HFF-Myc (cell line): ENCODE data around the gene RHOA.
"Not testable (repeated sequence)": the region's sequence is repeated elsewhere in the genome, so short reads cannot be mapped to it uniquely, and the experiment has no call there.

Experiments used
- DNase-seq: peaks from one replicate; pipeline ENCODE4 v3.0.0-alpha.2; 2011; ENCODE audit warnings: low read depth; ENCODE audit errors: extremely low read depth
- H3K4me3 ChIP-seq: replicated peaks from 2 replicates; pipeline ENCODE4 v1.5.1; 2011; ENCODE audit warnings: low read depth, mild to moderate bottlenecking, control low read depth, low read length
- CTCF ChIP-seq: IDR thresholded peaks from 2 replicates; pipeline ENCODE4 v1.5.1; 2012; ENCODE audit warnings: mild to moderate bottlenecking, low read depth, low read length, control low read depth; ENCODE audit errors: missing control alignments

RHOA gene

GRCh38 chr3:49341996-49342395 lies 69.8 kb downstream of the RHOA start:
- TF ChIP-seq CTCF, result no peak
- no peak overlapping the region for H3K4me3 ChIP-seq
- DNase-seq, result no peak

DNA sequence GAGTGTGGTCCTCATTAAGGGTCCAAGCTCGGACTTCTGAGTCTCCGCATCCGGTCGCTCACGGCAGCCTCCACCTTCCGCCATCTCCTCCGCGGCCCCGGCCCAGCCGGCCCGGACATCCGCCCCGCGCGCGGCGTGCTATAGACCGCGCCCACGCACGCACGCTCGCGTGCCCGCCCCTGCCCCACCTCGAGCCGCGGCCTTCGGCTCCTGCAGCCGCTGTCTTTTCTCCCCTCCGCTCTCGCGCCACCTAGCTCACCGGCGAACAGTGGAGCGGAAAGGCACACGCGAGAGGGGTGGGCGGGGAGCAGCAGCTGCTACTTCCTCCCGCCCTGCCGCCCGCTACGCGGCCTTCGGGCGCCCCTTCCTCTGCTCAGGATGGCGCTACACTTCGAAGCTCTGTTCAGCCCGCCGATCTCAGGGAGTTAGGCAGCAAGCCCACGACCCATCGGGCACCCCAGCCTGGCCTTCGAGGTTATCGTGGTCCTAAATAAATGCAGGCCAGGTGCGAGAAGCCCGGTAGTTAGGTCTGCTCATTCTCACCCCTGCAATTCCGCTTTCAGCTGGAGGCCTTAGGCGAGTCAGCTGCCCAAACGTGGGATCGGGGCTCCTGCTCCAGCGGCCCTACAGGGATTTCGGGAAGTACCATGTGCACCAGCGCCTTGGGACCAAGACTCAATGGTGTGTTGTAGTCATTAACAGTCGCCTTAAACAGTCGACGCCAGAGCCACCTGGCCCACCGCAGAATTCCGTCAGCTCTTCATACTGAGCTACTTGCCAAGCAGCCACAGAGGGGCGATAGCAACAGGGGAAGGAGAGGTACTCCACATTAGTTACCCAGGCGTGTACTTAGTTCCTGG lies 71.6 kb downstream of the RHOA start, which contains the start of gene USP4:
Gene USP4 (minus strand): TSS at position 113 of the 860 bp plus-strand sequence. CDS start 29 bp downstream, at position 84.
- H3K4me3 ChIP-seq, result peak within 1 kb of the TSS; percentile 76
- peak; percentile 50 for TF ChIP-seq CTCF
- peak; percentile 70 for DNase-seq

DNA sequence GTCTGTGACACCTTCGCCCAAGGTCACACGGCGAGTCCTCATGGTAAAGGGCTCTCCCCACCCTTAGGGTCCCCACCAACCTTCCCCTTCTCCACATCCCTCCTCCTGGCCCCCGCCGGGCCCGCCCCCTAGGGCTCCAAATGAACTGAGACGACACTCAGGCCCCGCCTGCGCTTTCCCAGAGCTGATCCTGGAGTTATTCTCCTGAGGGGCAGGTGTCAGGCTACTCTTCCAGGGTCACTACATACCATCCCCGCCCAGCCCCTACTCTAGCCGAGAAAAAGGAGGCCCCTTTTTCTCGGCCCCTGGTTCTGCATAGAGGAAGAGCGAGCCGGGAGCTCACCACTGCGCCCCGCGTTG lies 72.2 kb downstream of the RHOA start:
- no peak for DNase-seq
- H3K4me3 ChIP-seq, result peak overlapping the region; percentile 76
- TF ChIP-seq CTCF, result no peak

DNA sequence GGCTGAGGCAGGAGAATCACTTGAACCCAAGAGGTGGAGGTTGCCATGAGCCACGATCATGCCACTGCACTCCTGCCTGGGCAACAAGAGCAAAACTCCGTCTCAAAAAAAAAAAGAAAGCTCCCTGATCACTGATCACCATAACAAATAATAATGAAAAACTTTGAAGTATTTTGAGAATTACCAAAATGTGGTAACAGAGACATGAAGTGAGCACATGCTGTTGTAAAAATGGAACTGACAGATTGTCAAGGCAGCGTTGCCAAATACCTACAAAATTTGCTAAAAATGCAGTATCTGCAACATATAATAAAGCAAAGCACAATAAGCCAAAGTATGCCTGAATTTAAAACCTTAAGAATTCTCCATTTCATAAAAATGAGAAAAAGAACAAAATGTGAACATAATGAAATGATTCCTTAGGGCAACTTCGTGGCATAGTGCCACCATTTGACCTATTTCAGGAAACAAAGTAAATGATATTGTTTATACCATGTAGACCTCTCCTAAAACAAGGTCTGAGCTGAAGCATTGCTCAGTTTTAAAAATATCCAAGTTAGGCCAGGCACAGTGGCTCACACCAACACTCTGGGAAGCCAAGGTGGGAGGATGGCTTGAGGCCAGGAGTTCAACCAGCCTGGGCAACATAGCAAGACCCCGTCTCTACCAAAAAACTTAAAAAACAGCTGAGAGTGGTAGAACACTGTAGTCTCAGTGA lies 77.7 kb downstream of the RHOA start:
- no peak for TF ChIP-seq CTCF

GRCh38 chr3:49333091-49333490 lies 78.7 kb downstream of the RHOA start:
- TF ChIP-seq CTCF, result no peak
- no peak for DNase-seq
- no peak overlapping the region for H3K4me3 ChIP-seq

More for the DNA sequence above, 77.7 kb downstream of the RHOA start:
- no peak overlapping the region for H3K4me3 ChIP-seq
- DNase-seq, result no peak

DNA sequence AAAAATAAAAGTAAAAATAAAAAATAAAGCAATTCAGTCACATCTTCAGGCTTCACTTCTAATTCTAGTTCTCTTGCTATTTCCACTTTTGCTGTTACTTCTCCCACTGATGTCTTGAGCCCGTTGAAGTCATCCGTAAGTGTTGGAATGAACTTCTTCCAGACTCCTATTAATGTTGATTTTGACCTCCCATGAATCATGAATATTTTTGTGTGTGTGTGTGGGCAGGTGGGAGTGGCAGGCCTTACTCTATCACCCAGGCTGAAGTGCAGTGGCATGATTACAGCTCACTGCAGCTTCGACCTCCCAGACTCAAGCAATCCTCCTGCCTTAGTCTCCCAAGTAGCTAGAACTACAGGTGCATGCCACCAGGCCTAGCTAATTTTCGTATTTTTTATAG lies 82.6 kb downstream of the RHOA start:
- no peak for TF ChIP-seq CTCF
- no peak for DNase-seq
- H3K4me3 ChIP-seq, result no peak overlapping the region

DNA sequence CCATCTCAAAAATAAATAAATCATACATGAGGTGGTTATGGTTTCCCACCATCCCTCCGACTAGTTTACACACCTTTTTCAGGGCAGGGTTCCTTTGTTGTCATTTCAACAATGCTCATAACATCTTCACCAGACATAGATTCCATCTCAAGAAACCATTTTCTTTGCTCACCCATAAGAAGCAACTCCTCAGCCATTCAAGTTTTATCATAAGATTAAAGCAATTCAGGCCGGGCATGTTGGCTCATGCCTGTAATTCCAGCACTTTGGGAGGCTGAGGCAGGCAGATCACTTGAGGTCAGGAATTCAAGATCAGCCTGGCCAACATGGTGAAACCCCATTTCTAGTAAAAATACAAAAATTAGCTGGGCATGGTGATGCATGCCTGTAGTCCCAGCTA lies 83.4 kb downstream of the RHOA start:
- H3K4me3 ChIP-seq, DNase-seq: not testable (repeated sequence)
